GM23338 (cell line): ENCODE results near the gene SIGLEC6.

Experiments used
- CREB1 ChIP-seq: fragments of 250-450 bp; sonication (Bioruptor Pico); IDR thresholded peaks from 2 replicates; pipeline ENCODE4 v1.5.0; 2020; ENCODE audit warnings: low read depth, mild to moderate bottlenecking, moderate library complexity
- EZH2 ChIP-seq: fragments of 200-600 bp; sonication (generic); IDR thresholded peaks from one replicate; pipeline ENCODE4 v1.8.0; 2017; ENCODE audit warnings: antibody characterized with exemption, mild to moderate bottlenecking, low read depth; ENCODE audit not compliant: unreplicated experiment
- EZH2phosphoT487 ChIP-seq: fragments of 200-600 bp; sonication (generic); IDR thresholded peaks from one replicate; pipeline ENCODE4 v1.8.1; 2018; ENCODE audit warnings: antibody characterized with exemption; ENCODE audit not compliant: unreplicated experiment
- JUNB ChIP-seq: IDR thresholded peaks from one replicate; pipeline ENCODE4 v1.6.1; 2016; ENCODE audit warnings: antibody characterized with exemption; ENCODE audit not compliant: unreplicated experiment
- NANOG ChIP-seq: IDR thresholded peaks from 2 replicates; pipeline ENCODE4 v1.6.1; 2016; ENCODE audit warnings: antibody characterized with exemption, borderline replicate concordance
- POLR2AphosphoS5 ChIP-seq: IDR thresholded peaks from 2 replicates; pipeline ENCODE4 v1.6.1; 2016; ENCODE audit warnings: antibody characterized with exemption, low read depth
- TF ChIP-seq, protein P1 (sequence below): IDR thresholded peaks from one replicate; pipeline ENCODE4 v1.6.1; 2018; ENCODE audit warnings: antibody characterized with exemption; ENCODE audit not compliant: unreplicated experiment
- TF ChIP-seq, protein P2 (sequence below), 2 experiments: fragments of 200-600 bp in 1 of 2; sonication (generic) in 1 of 2; conservative IDR thresholded peaks; 2 replicates each; pipeline versions ENCODE4 v1.5.1 to v1.6.1; 2016 to 2017; ENCODE audit warnings: antibody characterized with exemption in 2 of 2, low read depth in 2 of 2, mild to moderate bottlenecking in 2 of 2, moderate library complexity in 1 of 2

- TF ChIP-seq, protein P1, sequence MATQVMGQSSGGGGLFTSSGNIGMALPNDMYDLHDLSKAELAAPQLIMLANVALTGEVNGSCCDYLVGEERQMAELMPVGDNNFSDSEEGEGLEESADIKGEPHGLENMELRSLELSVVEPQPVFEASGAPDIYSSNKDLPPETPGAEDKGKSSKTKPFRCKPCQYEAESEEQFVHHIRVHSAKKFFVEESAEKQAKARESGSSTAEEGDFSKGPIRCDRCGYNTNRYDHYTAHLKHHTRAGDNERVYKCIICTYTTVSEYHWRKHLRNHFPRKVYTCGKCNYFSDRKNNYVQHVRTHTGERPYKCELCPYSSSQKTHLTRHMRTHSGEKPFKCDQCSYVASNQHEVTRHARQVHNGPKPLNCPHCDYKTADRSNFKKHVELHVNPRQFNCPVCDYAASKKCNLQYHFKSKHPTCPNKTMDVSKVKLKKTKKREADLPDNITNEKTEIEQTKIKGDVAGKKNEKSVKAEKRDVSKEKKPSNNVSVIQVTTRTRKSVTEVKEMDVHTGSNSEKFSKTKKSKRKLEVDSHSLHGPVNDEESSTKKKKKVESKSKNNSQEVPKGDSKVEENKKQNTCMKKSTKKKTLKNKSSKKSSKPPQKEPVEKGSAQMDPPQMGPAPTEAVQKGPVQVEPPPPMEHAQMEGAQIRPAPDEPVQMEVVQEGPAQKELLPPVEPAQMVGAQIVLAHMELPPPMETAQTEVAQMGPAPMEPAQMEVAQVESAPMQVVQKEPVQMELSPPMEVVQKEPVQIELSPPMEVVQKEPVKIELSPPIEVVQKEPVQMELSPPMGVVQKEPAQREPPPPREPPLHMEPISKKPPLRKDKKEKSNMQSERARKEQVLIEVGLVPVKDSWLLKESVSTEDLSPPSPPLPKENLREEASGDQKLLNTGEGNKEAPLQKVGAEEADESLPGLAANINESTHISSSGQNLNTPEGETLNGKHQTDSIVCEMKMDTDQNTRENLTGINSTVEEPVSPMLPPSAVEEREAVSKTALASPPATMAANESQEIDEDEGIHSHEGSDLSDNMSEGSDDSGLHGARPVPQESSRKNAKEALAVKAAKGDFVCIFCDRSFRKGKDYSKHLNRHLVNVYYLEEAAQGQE: no peak
- TF ChIP-seq, protein P2, sequence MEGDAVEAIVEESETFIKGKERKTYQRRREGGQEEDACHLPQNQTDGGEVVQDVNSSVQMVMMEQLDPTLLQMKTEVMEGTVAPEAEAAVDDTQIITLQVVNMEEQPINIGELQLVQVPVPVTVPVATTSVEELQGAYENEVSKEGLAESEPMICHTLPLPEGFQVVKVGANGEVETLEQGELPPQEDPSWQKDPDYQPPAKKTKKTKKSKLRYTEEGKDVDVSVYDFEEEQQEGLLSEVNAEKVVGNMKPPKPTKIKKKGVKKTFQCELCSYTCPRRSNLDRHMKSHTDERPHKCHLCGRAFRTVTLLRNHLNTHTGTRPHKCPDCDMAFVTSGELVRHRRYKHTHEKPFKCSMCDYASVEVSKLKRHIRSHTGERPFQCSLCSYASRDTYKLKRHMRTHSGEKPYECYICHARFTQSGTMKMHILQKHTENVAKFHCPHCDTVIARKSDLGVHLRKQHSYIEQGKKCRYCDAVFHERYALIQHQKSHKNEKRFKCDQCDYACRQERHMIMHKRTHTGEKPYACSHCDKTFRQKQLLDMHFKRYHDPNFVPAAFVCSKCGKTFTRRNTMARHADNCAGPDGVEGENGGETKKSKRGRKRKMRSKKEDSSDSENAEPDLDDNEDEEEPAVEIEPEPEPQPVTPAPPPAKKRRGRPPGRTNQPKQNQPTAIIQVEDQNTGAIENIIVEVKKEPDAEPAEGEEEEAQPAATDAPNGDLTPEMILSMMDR (conservative IDR thresholded peaks at IDR 0.05; ENCODE audit: low read depth in 2 of 2): no peak
- TF ChIP-seq NANOG (no peak), EZH2phosphoT487 (no peak), CREB1 (CRISPR knock-in tag) (no peak), EZH2 (no peak), POLR2AphosphoS5 (no peak), JUNB (no peak)
These were observed 45.4 kb downstream of the SIGLEC6 start for GRCh38 chr19:51485960-51486660.
